GM12891 (cell line): ENCODE data around the gene BHLHE40.

ENCODE experiments used
- PAX5 ChIP-seq: IDR thresholded peaks from 2 replicates; pipeline ENCODE4 v1.6.1; 2011; ENCODE audit warnings: low read length, moderate library complexity, mild to moderate bottlenecking; ENCODE audit not compliant: insufficient read depth, severe bottlenecking
- POLR2A ChIP-seq: IDR thresholded peaks from 2 replicates; pipeline ENCODE4 v1.6.1; 2011; ENCODE audit warnings: low read depth, low read length, control low read depth
- POLR2AphosphoS5 ChIP-seq: IDR thresholded peaks from 2 replicates; pipeline ENCODE4 v1.6.1; 2011; ENCODE audit warnings: low read depth, low read length, control low read depth
- POU2F2 ChIP-seq: IDR thresholded peaks from 2 replicates; pipeline ENCODE4 v1.6.1; 2011; ENCODE audit warnings: low read depth, mild to moderate bottlenecking, control low read depth, low read length, moderate library complexity
- SPI1 ChIP-seq: IDR thresholded peaks from 2 replicates; pipeline ENCODE4 v1.6.1; 2011; ENCODE audit warnings: low read depth, low read length, control low read depth
- TAF1 ChIP-seq: IDR thresholded peaks from 2 replicates; pipeline ENCODE4 v1.6.1; 2011; ENCODE audit warnings: low read depth, low read length, control low read depth

- TF ChIP-seq TAF1, result no peak
- no peak for TF ChIP-seq SPI1
- TF ChIP-seq POU2F2, result no peak
- TF ChIP-seq POLR2AphosphoS5, result no peak
- no peak for TF ChIP-seq POLR2A
- no peak for TF ChIP-seq PAX5
Measured at GRCh38 chr3:5001135-5001534, 21.9 kb downstream of the BHLHE40 start.
